CD14-positive monocyte (primary cell): ENCODE measurements around the gene PABPN1L. TPM values are rescaled to one million over a fixed set of nuclear protein-coding genes. Genes with fewer than 3 reads are reported as not detected.

Experiments
- DNase-seq, 3 donors: peaks; one replicate each; pipeline ENCODE4 v3.0.0-alpha.2; 2011 to 2022
- H2AFZ ChIP-seq: 2 replicates; pipeline ENCODE4 v1.6.0; 2012; ENCODE audit warnings: mild to moderate bottlenecking, low read depth, low read length, inconsistent platforms; ENCODE audit not compliant: insufficient read depth, poor library complexity, severe bottlenecking
- H3K27ac ChIP-seq, 2 donors: 1 replicate in 1 of 2; 2 replicates in 1 of 2; pipeline ENCODE4 v1.5.1; 2012 to 2013; ENCODE audit warnings: low read length in 2 of 2, control low read depth in 1 of 2, inconsistent platforms in 1 of 2, low read depth in 1 of 2, mild to moderate bottlenecking in 1 of 2
- H3K27me3 ChIP-seq, 2 donors: one replicate each; pipeline versions ENCODE4 v1.6.0 to v1.6.1; 2011 to 2013; ENCODE audit warnings: low read length in 2 of 2; ENCODE audit not compliant: control insufficient read depth in 2 of 2, insufficient read depth in 2 of 2
- H3K36me3 ChIP-seq, 2 donors: replicated peaks in 1 of 2; 1 replicate in 1 of 2; 2 replicates in 1 of 2; pipeline versions ENCODE4 v1.5.1 to v1.6.1; 2012 to 2013; ENCODE audit warnings: low read length in 2 of 2, control low read depth in 1 of 2, inconsistent platforms in 1 of 2, mild to moderate bottlenecking in 1 of 2; ENCODE audit not compliant: insufficient read depth in 2 of 2, control insufficient read depth in 1 of 2
- H3K4me1 ChIP-seq, 2 donors: 1 replicate in 1 of 2; 2 replicates in 1 of 2; pipeline versions ENCODE4 v1.5.1 to v1.6.1; 2012 to 2013; ENCODE audit warnings: low read length in 2 of 2, control low read depth in 1 of 2, inconsistent platforms in 1 of 2, mild to moderate bottlenecking in 1 of 2, moderate library complexity in 1 of 2; ENCODE audit not compliant: insufficient read depth in 2 of 2, control insufficient read depth in 1 of 2
- H3K4me2 ChIP-seq: replicated peaks from 2 replicates; pipeline ENCODE3; 2012; ENCODE audit warnings: low read length, moderate library complexity, mild to moderate bottlenecking; ENCODE audit not compliant: poor library complexity, severe bottlenecking; ENCODE audit errors: extremely low read depth
- H3K4me3 ChIP-seq, 3 experiments: fragments of 200-600 bp in 1 of 3; sonication (generic) in 1 of 3; replicated peaks in 1 of 3; 1 replicate in 2 of 3; 2 replicates in 1 of 3; pipeline ENCODE4 v1.5.1; 2011 to 2013; ENCODE audit warnings: low read length in 3 of 3, mild to moderate bottlenecking in 3 of 3, control low read depth in 2 of 3, low read depth in 2 of 3, inconsistent platforms in 1 of 3, moderate library complexity in 1 of 3
- H3K79me2 ChIP-seq: 2 replicates; pipeline ENCODE4 v1.6.0; 2012; ENCODE audit warnings: mild to moderate bottlenecking, control low read depth, inconsistent platforms, low read length, moderate library complexity; ENCODE audit not compliant: insufficient read depth
- H3K9ac ChIP-seq: 2 replicates; pipeline ENCODE4 v1.6.0; 2017; ENCODE audit warnings: low read length, mild to moderate bottlenecking; ENCODE audit not compliant: insufficient read depth, poor library complexity, severe bottlenecking
- H3K9me3 ChIP-seq, 2 donors: replicated peaks in 1 of 2; 1 replicate in 1 of 2; 2 replicates in 1 of 2; pipeline versions ENCODE4 v1.5.1 to v1.6.1; 2012 to 2013; ENCODE audit warnings: low read length in 2 of 2, control low read depth in 1 of 2; ENCODE audit not compliant: control insufficient read depth in 1 of 2, insufficient read depth in 1 of 2
- H4K20me1 ChIP-seq: 2 replicates; pipeline ENCODE4 v1.6.0; 2012; ENCODE audit warnings: mild to moderate bottlenecking, low read length, control low read depth, moderate library complexity; ENCODE audit not compliant: insufficient read depth
- H3K27ac Mint-ChIP-seq, 7 donors: one replicate each; pipeline ENCODE4 v1.8.0; 2020; ENCODE audit warnings: mild to moderate bottlenecking in 7 of 7, mixed read lengths in 7 of 7, moderate library complexity in 6 of 7, inconsistent platforms in 2 of 7
- H3K27me3 Mint-ChIP-seq, 3 donors: one replicate each; pipeline ENCODE4 v1.8.0; 2021 to 2022; ENCODE audit warnings: low read depth in 3 of 3, mild to moderate bottlenecking in 3 of 3, mixed read lengths in 3 of 3, moderate library complexity in 3 of 3, inconsistent platforms in 1 of 3
- H3K36me3 Mint-ChIP-seq, 2 donors: one replicate each; pipeline ENCODE4 v1.8.0; 2020; ENCODE audit warnings: mixed read lengths in 2 of 2, inconsistent platforms in 1 of 2, mild to moderate bottlenecking in 1 of 2
- H3K4me1 Mint-ChIP-seq: one replicate; pipeline ENCODE4 v1.8.0; 2020; ENCODE audit warnings: mild to moderate bottlenecking, mixed read lengths
- H3K4me3 Mint-ChIP-seq, 2 donors: one replicate each; pipeline ENCODE4 v1.8.0; 2020; ENCODE audit warnings: mild to moderate bottlenecking in 2 of 2, mixed read lengths in 2 of 2, moderate library complexity in 1 of 2
- H3K9me3 Mint-ChIP-seq, 7 donors: one replicate each; pipeline ENCODE4 v1.8.0; 2020 to 2022; ENCODE audit warnings: mixed read lengths in 7 of 7, mild to moderate bottlenecking in 6 of 7, moderate library complexity in 6 of 7, inconsistent platforms in 2 of 7
- CTCF ChIP-seq: fragments of 200-600 bp; IDR thresholded peaks from one replicate; pipeline ENCODE4 v1.8.0; 2022; ENCODE audit warnings: antibody characterized with exemption, mild to moderate bottlenecking
- WGBS: methylation state at CpG from one replicate; pipeline ENCODE4 v1.1.5; 2013; ENCODE audit warnings: missing lambda C conversion rate; ENCODE audit not compliant: insufficient coverage; 5-methylcytosine and 5-hydroxymethylcytosine counted together
- intact Hi-C, 2 donors: fragments of 100-400 bp; cut with micrococcal nuclease; formaldehyde crosslinking; loops; one replicate each; pipeline versions ENCODE4 v1.15.0 to v1.15.1; 2023
- polyA plus RNA-seq, 3 donors: library from polyadenylated mRNA; depleted of rRNA in 1 of 3; unstranded in 2 of 3; stranded (reverse) in 1 of 3; fragments of 300-500 nt in 2 of 3; fragments of >200 nt in 1 of 3; fragmentation: Illumina TruSeq in 2 of 3; gene quantifications; 1 replicate in 2 of 3; 2 replicates in 1 of 3; pipeline ENCODE4 v1.2.3, GENCODE V29; 2012 to 2021

Gene PABPN1L
- polyA plus RNA-seq, 3 donors, result 0.39 TPM; not detected in 2

GRCh38 chr16:88828711-88829110 lies 37.7 kb downstream of the PABPN1L start:
- H3K9me3 Mint-ChIP-seq, result no peaks in the 10 kb centered on the region

GRCh38 chr16:88827727-88828126 lies 38.7 kb downstream of the PABPN1L start:
- peak overlapping the region in 1 of 7 donors; percentile 31 for H3K27ac Mint-ChIP-seq

More at GRCh38 chr16:88828711-88829110, 37.7 kb downstream of the PABPN1L start:
- DNase-seq, result no peak
- no peak overlapping the region for H3K4me3 Mint-ChIP-seq
- Histone ChIP-seq H3K27me3 (no peaks in the 10 kb centered on the region), H3K4me3 (no peak overlapping the region), H3K9ac (no peak overlapping the region), H4K20me1 (peaks cover 19% of the 10 kb centered on the region), H3K4me2 (no peak overlapping the region), H3K79me2 (no peaks in the 10 kb centered on the region), H3K36me3 (peaks cover 40 to 51% of the 10 kb centered on the region in 2 donors), H3K4me1 (no peaks in the 10 kb centered on the region), H2AFZ (no peak overlapping the region), H3K27ac (no peak overlapping the region), H3K9me3 (no peaks in the 10 kb centered on the region)
- peak overlapping the region in 1 of 7 donors; percentile 38 for H3K27ac Mint-ChIP-seq
- intact Hi-C loops, result no loop called here
- WGBS, result 90% methylated on average over 22 of the region's 24 CpGs
- TF ChIP-seq CTCF, result no peak
- H3K36me3 Mint-ChIP-seq, result peaks cover 24 to 48% of the 10 kb centered on the region in 2 donors
- H3K4me1 Mint-ChIP-seq, result no peaks in the 10 kb centered on the region
- H3K27me3 Mint-ChIP-seq, result no peaks in the 10 kb centered on the region

More at GRCh38 chr16:88827727-88828126, 38.7 kb downstream of the PABPN1L start:
- Histone ChIP-seq H2AFZ (no peak overlapping the region), H4K20me1 (peaks cover 19% of the 10 kb centered on the region), H3K4me1 (no peaks in the 10 kb centered on the region), H3K36me3 (peaks cover 45 to 54% of the 10 kb centered on the region in 2 donors), H3K27ac (no peak overlapping the region), H3K27me3 (no peaks in the 10 kb centered on the region), H3K4me2 (no peak overlapping the region), H3K79me2 (no peaks in the 10 kb centered on the region), H3K9me3 (no peaks in the 10 kb centered on the region), H3K4me3 (no peak overlapping the region), H3K9ac (no peak overlapping the region)
- no peak overlapping the region for H3K4me3 Mint-ChIP-seq
- no peak for DNase-seq
- TF ChIP-seq CTCF, result no peak
- H3K4me1 Mint-ChIP-seq, result no peaks in the 10 kb centered on the region
- WGBS, result 97% methylated on average over 13 of the region's 21 CpGs
- H3K27me3 Mint-ChIP-seq, result no peaks in the 10 kb centered on the region
- peaks cover 28 to 54% of the 10 kb centered on the region in 2 donors for H3K36me3 Mint-ChIP-seq
- intact Hi-C loops, result no loop called here
- H3K9me3 Mint-ChIP-seq, result no peaks in the 10 kb centered on the region
